Right lobe of liver (tissue), 6 donors: ENCODE measurements around the gene GPR15LG. TPM values are rescaled to one million over a fixed set of nuclear protein-coding genes. Genes with fewer than 3 reads are reported as not detected.
"Not testable (repeated sequence)": the region's sequence is repeated elsewhere in the genome, so short reads cannot be mapped to it uniquely, and the experiment has no call there.

Experiments
- ATAC-seq, 4 donors: fragments of 200-7000 bp; cut with Tn5 transposase; one replicate each; pipeline ENCODE4 v1.9.1; 2020; ENCODE audit warnings: mild to moderate bottlenecking in 4 of 4, moderate library complexity in 4 of 4
- DNase-seq, 3 donors: peaks; one replicate each; pipeline ENCODE4 v3.0.0-alpha.2; 2020
- H3K27ac ChIP-seq, 3 donors: fragments of 200-600 bp; one replicate each; pipeline ENCODE4 v1.8.0; 2022
- H3K27me3 ChIP-seq, 2 donors: fragments of 200-600 bp; one replicate each; pipeline ENCODE4 v1.8.0; 2022
- H3K36me3 ChIP-seq, 4 donors: fragments of 200-600 bp; sonication (generic) in 1 of 4; one replicate each; pipeline versions ENCODE4 v1.5.1 to v1.8.0; 2017 to 2022; ENCODE audit warnings: control low read depth in 1 of 4
- H3K4me1 ChIP-seq, 4 donors: fragments of 200-600 bp; sonication (generic) in 1 of 4; one replicate each; pipeline versions ENCODE4 v1.5.1 to v1.8.0; 2017 to 2022; ENCODE audit warnings: control low read depth in 1 of 4
- H3K4me3 ChIP-seq, 3 donors: fragments of 200-600 bp; one replicate each; pipeline ENCODE4 v1.8.0; 2022
- H3K9me3 ChIP-seq, 4 donors: fragments of 200-600 bp; sonication (generic) in 1 of 4; one replicate each; pipeline versions ENCODE4 v1.5.1 to v1.8.0; 2017 to 2022; ENCODE audit warnings: control low read depth in 1 of 4
- POLR2A ChIP-seq: fragments of 450-650 bp; IDR thresholded peaks from one replicate; pipeline ENCODE4 v1.6.1; 2017; ENCODE audit warnings: antibody characterized with exemption, mild to moderate bottlenecking
- WGBS: methylation state at CpG from one replicate; pipeline ENCODE4 v1.1.6; 2018; ENCODE audit warnings: low coverage, low lambda C conversion rate; ENCODE audit not compliant: insufficient coverage; ENCODE audit errors: missing lambda C conversion rate; 5-methylcytosine and 5-hydroxymethylcytosine counted together
- intact Hi-C, 2 donors: fragments of 100-400 bp; cut with DNase I; formaldehyde crosslinking; loops; one replicate each; pipeline versions ENCODE4 v1.11.2 to v1.14.1; 2022
- total RNA-seq, 6 experiments: library from RNA; depleted of rRNA in 2 of 6; stranded (reverse); fragments of >200 nt in 2 of 6; fragmentation: NEBNext Ultra II Directional in 3 of 6; extraction: Animal tissue kit (Norgen Biotek cat#: 25700) in 3 of 6; gene quantifications; one replicate each; pipeline versions ENCODE4 v1.1.0 to v1.2.4, GENCODE V29; 2016 to 2023
- TF ChIP-seq, protein P1 (sequence below), 4 donors: fragments of 200-600 bp in 3 of 4; fragments of 450-650 bp in 1 of 4; IDR thresholded peaks; one replicate each; pipeline versions ENCODE4 v1.5.1 to v1.8.0; 2016 to 2022; ENCODE audit warnings: antibody characterized with exemption in 4 of 4, mild to moderate bottlenecking in 2 of 4
- donor health status: DM: no; HTN: yes; CAD: no.
- donor health status: DM: no; HTN: no; CAD: no.
- donor health status: DM: no; HTN: no; CAD: no.
- donor health status: DM: no; HTN: yes; CAD: no.
- donor health status: DM: no; HTN: yes; CAD: no.

Gene GPR15LG
- total RNA-seq, 6 experiments from 2014 or later = not detected

DNA sequence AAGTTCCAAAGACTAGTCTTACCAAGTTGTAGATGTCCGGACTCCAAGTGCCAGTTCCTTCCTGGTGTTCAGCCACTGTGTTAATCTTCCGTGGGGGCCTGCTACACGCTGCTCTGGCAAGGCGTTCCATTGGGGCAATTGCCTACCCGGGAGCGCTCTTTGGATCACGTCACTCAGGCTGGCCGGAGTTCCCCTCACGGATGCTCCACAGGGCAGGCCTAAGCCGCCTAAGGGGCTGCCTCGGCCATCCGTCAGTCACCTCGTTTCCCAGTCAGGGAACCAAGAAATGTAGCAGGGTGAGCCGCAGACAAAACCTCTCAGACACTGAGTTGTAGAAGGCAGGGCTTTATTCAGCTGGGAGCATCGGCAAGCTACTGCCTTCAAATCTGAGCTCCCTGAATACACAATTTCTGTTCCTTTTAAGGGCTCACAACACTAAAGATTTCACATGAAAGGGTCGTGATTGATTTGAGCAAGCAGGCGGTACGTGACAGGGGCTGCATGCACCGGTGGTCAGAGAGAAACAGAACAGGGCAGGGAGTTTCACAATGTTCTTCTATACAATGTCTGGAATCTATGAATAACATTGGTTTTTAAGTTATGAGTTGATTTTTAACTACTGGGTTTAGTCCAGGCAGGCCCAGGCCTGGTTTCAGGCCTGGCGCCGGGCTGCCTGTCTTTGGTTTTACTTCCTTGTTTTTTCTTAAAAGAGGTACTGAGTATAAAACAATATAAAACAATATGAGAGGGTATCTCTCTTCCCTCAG lies 1.7 kb upstream of the GPR15LG start:
- DNase-seq, H3K36me3 ChIP-seq: not testable (repeated sequence)

DNA sequence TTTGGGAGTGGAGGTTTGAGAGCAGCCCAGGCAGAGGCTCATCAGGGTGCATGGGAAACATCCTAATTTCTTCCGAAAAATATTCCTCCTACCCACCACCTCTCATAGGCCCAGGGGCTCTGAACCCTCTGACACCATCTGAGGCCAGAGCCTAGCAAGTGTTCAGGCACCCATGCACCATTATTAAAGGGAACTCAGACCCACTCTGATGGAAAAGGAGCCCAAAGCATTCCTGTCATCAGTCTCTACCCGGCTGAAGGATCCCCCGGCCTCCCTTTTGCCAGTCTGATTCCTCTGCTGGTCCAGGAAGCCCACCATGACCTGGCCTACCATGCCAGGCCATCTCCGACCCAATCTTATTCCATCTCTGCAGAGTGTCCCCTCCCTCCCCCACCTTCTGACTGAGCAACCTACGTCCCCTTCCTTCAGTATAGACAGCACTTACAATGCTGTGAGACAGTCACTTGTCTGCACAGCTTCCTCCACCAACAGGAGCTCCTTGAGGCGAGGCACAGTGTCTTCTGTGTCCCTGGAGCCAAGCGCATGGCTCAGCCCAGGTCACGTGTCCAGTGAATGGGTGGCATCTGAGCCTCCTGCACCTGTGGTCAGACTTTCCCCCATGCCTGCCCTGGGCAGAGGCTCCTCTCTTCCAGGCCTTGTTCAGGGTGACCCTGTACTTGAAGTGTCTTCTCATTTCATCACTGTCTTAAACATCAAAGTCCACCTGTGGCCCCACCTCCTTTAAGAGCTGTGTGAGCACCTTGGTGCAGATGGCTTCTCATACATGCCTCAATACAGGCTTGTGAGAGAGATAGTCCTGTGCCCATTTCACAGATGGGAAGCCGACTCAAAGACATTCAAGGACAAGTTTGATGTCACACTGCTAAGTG lies 889 bp upstream of the GPR15LG start:
- Histone ChIP-seq H3K27me3 (no peaks in the 10 kb centered on the region), H3K4me3 (no peak overlapping the region), H3K36me3 (no peaks in the 10 kb centered on the region), H3K27ac (no peak overlapping the region), H3K9me3 (no peaks in the 10 kb centered on the region), H3K4me1 (no peaks in the 10 kb centered on the region)
- TF ChIP-seq POLR2A = no peak
- TF ChIP-seq, protein P1, sequence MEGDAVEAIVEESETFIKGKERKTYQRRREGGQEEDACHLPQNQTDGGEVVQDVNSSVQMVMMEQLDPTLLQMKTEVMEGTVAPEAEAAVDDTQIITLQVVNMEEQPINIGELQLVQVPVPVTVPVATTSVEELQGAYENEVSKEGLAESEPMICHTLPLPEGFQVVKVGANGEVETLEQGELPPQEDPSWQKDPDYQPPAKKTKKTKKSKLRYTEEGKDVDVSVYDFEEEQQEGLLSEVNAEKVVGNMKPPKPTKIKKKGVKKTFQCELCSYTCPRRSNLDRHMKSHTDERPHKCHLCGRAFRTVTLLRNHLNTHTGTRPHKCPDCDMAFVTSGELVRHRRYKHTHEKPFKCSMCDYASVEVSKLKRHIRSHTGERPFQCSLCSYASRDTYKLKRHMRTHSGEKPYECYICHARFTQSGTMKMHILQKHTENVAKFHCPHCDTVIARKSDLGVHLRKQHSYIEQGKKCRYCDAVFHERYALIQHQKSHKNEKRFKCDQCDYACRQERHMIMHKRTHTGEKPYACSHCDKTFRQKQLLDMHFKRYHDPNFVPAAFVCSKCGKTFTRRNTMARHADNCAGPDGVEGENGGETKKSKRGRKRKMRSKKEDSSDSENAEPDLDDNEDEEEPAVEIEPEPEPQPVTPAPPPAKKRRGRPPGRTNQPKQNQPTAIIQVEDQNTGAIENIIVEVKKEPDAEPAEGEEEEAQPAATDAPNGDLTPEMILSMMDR (IDR thresholded peaks at IDR 0.05) = no peak
- DNase-seq = no peak
- intact Hi-C loops = no loop called here
- ATAC-seq = no peak
- WGBS = 65% methylated on average over 5 of the region's 9 CpGs

More for the DNA sequence above, 1.7 kb upstream of the GPR15LG start:
- 76% methylated on average over 7 of the region's 21 CpGs for WGBS
- H3K4me1 ChIP-seq, H3K9me3 ChIP-seq, ATAC-seq, H3K27ac ChIP-seq, intact Hi-C loops, H3K27me3 ChIP-seq, H3K4me3 ChIP-seq: not testable (repeated sequence)

DNA sequence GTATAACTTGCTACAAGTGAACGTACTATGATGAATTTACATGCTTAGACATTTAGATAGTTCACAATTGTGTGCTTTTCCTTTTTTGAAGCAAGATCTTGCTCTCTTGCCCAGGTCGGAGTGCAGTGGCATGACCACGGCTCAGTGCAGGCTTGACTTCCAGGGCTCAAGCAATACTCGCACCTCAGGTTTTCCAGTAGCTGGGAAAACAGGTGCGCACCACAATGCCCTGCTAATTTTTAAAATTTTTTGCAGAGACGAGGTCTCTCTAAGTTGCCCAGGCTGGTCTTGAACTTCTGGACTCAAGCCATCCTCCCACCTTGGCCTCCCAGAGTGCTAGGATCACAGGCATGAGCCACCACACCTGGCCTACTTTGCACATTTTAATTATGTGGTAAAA lies 1.8 kb downstream of the GPR15LG start:
- Histone ChIP-seq H3K27ac (no peak overlapping the region), H3K9me3 (no peaks in the 10 kb centered on the region), H3K27me3 (no peaks in the 10 kb centered on the region), H3K36me3 (no peaks in the 10 kb centered on the region), H3K4me3 (no peak overlapping the region), H3K4me1 (no peaks in the 10 kb centered on the region)
- no peak for ATAC-seq
- no peak for TF ChIP-seq POLR2A
- TF ChIP-seq, protein P1 (IDR thresholded peaks at IDR 0.05) = no peak
- intact Hi-C loops = no loop called here
- whole genome bisulfite sequencing = 82% methylated on average over 5 of the region's 6 CpGs
- no peak for DNase-seq

DNA sequence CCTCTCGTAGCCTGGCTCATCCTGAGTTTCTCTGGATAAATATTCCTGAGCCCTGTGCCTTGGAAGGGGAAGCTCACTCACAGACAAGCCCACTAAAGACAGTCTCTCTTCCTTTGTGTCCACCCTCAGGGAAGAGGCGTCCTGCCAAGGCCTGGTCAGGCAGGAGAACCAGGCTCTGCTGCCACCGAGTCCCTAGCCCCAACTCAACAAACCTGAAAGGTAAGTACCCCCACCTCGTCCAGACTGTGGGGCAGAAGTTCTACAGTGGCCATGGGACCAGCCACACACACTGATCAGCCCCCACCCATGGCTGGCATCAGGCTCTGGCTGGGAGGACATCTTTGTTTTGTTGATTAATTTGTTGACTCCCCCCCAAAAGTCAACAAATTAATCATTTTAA lies 2.8 kb downstream of the GPR15LG start:
- WGBS = 58% methylated on average over 3 of the region's 4 CpGs
- ATAC-seq = no peak
- intact Hi-C loops = no loop called here
- TF ChIP-seq POLR2A = no peak
- TF ChIP-seq, protein P1 (IDR thresholded peaks at IDR 0.05) = no peak
- Histone ChIP-seq H3K9me3 (no peaks in the 10 kb centered on the region), H3K27me3 (no peaks in the 10 kb centered on the region), H3K4me3 (no peak overlapping the region), H3K27ac (no peak overlapping the region), H3K36me3 (no peaks in the 10 kb centered on the region), H3K4me1 (no peaks in the 10 kb centered on the region)
- DNase-seq = no peak
